ENCODE results near the gene UGT1A8. TPM values are rescaled to one million over a fixed set of nuclear protein-coding genes. Genes with fewer than 3 reads are reported as not detected.
"Not testable (repeated sequence)": the region's sequence is repeated elsewhere in the genome, so short reads cannot be mapped to it uniquely, and the experiment has no call there.

UGT1A8 gene
- total RNA-seq, 5 donors from 2014 or later (not counting 1 experiment from before 2014, with no cell fraction given), result not detected

DNA sequence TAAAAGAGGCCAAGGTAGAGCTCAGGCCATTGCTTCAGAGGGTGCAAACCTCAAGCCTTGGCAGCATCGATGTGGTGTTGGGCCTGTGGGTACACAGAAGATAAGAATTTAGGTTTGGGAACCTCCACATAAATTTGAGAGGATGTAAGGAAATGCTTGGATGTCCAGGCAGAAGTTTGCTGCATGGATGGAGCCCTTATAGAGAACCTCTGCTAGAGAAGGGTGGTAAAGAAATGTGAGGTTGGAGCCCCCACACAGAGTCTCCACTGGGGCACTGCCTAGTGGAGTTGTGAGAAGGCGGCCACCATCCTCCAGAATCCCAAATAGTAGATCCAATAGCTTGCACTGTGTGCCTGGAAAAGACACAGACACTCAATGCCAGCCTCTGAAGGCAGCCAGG lies 133.3 kb downstream of the UGT1A8 start:
- H3K4me3 Mint-ChIP-seq; ATAC-seq (replicated peaks in 1 of 4); DNase-seq; H3K4me3 ChIP-seq (ENCODE audit: control insufficient read depth in 1 of 2, extremely low read depth in 1 of 2, low read length in 1 of 2); H3K27ac Mint-ChIP-seq; CTCF ChIA-PET; H3K36me3 Mint-ChIP-seq; H3K4me1 ChIP-seq (ENCODE audit: control insufficient read depth in 1 of 2, extremely low read depth in 1 of 2, insufficient read depth in 2 of 2, low read length in 2 of 2); H3K9me3 ChIP-seq; POLR2A ChIA-PET; H3K27ac ChIP-seq (ENCODE audit: low read length); H3K4me1 Mint-ChIP-seq; H3K36me3 ChIP-seq (ENCODE audit: control insufficient read depth in 2 of 2, extremely low read depth in 1 of 2, insufficient read depth in 1 of 2, low read length in 1 of 2): not testable (repeated sequence)
- peaks cover 0 to 14% of the 10 kb centered on the region in 2 experiments for H3K27me3 ChIP-seq (replicated peaks in 1 of 2; ENCODE audit: control insufficient read depth in 2 of 2, extremely low read depth in 1 of 2, insufficient read depth in 2 of 2, low read length in 1 of 2)
- Mint-ChIP-seq H3K27me3 (peaks cover 36 to 39% of the 10 kb centered on the region in 2 donors), H3K9me3 (peaks cover 7 to 19% (median 8%) of the 10 kb centered on the region in 3 donors)
- WGBS (ENCODE audit: insufficient coverage), result 80% methylated on average over 1 of the region's 2 CpGs

DNA sequence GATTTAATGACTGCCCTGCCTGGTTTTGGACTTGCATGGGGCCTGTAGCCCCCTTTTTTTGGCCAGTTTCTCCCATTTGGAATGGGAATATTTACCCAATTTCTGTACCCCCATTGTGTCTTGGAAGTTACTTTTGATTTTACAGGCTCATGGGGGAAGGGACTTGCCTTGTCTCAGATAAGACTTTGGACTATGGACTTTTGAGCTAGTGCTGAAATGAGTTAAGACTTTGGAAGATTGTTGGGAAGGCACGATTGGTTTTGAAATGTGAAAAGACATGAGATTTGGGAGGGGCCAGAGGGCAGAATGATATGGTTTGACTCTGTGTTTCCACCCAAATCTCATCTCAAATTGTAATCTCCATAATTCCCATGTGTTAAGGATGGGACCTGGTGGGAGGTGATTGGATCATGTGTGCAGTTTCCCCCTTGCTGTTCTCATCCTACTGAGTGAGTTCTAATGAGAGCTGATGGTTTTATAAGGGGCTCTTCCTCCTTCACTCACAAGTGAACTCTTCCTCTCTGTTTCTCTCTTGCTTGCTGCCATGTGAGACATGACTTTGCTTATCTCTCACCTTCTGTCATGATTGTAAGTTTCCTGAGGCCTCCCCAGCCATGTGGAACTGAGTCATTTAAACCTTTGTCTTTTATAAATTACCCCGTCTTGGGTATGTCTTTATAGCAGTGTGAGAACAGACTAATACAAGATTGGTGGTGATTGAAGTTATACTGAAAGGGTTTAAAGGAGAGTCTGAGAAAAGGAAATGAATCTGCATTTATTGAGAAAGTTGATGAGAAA lies 134.0 kb downstream of the UGT1A8 start:
- H3K4me3 ChIP-seq (ENCODE audit: control insufficient read depth in 1 of 2, extremely low read depth in 1 of 2, low read length in 1 of 2); H3K36me3 ChIP-seq (ENCODE audit: control insufficient read depth in 2 of 2, extremely low read depth in 1 of 2, insufficient read depth in 1 of 2, low read length in 1 of 2); H3K27ac ChIP-seq (ENCODE audit: low read length); DNase-seq; ATAC-seq (replicated peaks in 1 of 4); H3K4me1 Mint-ChIP-seq; CTCF ChIA-PET; H3K4me3 Mint-ChIP-seq; H3K27ac Mint-ChIP-seq; H3K4me1 ChIP-seq (ENCODE audit: control insufficient read depth in 1 of 2, extremely low read depth in 1 of 2, insufficient read depth in 2 of 2, low read length in 2 of 2); H3K9me3 ChIP-seq; H3K36me3 Mint-ChIP-seq; POLR2A ChIA-PET: not testable (repeated sequence)
- H3K9me3 Mint-ChIP-seq, result peaks cover 7 to 19% (median 8%) of the 10 kb centered on the region in 3 donors
- peaks cover 33 to 38% of the 10 kb centered on the region in 2 donors for H3K27me3 Mint-ChIP-seq
- WGBS (ENCODE audit: insufficient coverage), result 20% methylated on average over 1 of the region's 2 CpGs
- peaks cover 0 to 13% of the 10 kb centered on the region in 2 experiments for H3K27me3 ChIP-seq (replicated peaks in 1 of 2; ENCODE audit: control insufficient read depth in 2 of 2, extremely low read depth in 1 of 2, insufficient read depth in 2 of 2, low read length in 1 of 2)

DNA sequence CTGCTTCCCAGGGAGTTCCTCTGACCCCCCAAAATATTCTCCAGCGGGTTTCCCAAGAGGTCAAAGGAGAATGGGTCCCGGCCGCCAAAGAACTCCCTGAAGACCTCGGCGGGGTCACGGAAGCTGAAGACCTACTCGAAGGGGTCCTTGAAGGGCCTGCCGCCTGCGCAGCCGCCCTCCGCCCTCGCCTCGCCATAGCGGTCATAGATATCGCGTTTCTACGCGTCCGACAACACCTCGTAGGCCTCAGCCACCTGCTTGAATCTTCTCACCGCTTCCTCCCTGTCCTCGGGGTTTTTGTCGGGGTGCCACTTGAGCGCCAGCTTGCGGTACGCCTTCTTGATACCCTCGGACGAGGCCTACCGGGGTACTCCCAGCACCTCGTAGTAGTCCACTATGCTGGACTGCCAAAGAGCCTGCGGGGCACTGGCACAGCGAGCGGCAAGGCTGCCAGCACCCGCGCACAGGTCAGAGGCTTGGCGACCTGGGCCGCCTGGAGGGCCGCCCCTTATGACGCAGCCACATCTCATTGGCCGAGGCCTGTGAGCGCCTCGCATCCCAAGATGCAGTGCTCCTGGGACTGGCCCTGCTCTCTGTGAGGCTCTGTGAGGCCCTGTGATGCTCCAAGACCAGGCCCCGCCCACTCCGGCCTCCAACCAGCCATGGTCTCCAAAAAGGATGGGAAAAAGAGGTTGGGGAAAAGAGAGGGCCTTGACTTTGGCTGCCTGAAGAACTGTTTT lies 137.6 kb downstream of the UGT1A8 start:
- no peak overlapping the region for H3K4me3 ChIP-seq (ENCODE audit: control insufficient read depth in 1 of 2, extremely low read depth in 1 of 2, low read length in 1 of 2)
- ATAC-seq (replicated peaks in 1 of 4) (no peak), DNase-seq (no peak)
- Mint-ChIP-seq H3K4me3 (no peak overlapping the region), H3K9me3 (peaks cover 2 to 15% (median 6%) of the 10 kb centered on the region in 3 donors), H3K27ac (no peak overlapping the region), H3K4me1 (no peaks in the 10 kb centered on the region), H3K27me3 (peaks cover 7 to 14% of the 10 kb centered on the region in 2 donors), H3K36me3 (no peaks in the 10 kb centered on the region)
- ChIA-PET CTCF (no interaction called here), POLR2A (no interaction called here)
- no peak overlapping the region for H3K27ac ChIP-seq (ENCODE audit: low read length)
- H3K36me3 ChIP-seq (ENCODE audit: control insufficient read depth in 2 of 2, extremely low read depth in 1 of 2, insufficient read depth in 1 of 2, low read length in 1 of 2), result no peaks in the 10 kb centered on the region
- no peaks in the 10 kb centered on the region for H3K9me3 ChIP-seq
- peaks cover 0 to 6% of the 10 kb centered on the region in 2 experiments for H3K27me3 ChIP-seq (replicated peaks in 1 of 2; ENCODE audit: control insufficient read depth in 2 of 2, extremely low read depth in 1 of 2, insufficient read depth in 2 of 2, low read length in 1 of 2)
- WGBS (ENCODE audit: insufficient coverage), result 91% methylated on average over 35 of the region's 44 CpGs
- H3K4me1 ChIP-seq (ENCODE audit: control insufficient read depth in 1 of 2, extremely low read depth in 1 of 2, insufficient read depth in 2 of 2, low read length in 2 of 2), result no peaks in the 10 kb centered on the region

DNA sequence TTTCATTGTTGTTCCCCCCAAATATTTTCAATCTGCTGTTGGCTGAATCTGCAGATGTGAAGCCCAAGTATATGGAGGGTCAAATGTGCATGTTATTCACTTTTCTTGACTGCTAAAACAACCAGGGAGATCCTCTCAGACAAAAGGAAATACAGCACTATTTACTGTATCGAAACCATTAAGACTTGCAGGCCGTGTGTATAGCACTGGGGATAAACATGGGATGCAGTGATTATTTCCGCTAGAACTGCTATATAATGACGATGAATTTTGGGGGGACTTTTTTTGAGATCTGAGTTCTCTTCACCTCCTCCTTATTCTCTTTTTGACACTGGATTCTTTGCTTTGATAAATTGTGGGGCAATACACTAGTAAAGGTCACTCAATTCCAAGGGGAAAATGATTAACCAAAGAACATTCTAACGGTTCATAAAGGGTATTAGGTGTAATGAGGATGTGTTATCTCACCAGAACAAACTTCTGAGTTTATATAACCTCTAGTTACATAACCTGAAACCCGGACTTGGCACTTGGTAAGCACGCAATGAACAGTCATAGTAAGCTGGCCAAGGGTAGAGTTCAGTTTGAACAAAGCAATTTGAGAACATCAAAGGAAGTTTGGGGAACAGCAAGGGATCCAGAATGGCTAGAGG lies 139.1 kb downstream of the UGT1A8 start:
- Mint-ChIP-seq H3K4me3 (no peak overlapping the region), H3K27ac (no peak overlapping the region), H3K9me3 (peaks cover 0 to 4% (median 3%) of the 10 kb centered on the region in 3 donors), H3K27me3 (peaks cover 0 to 14% of the 10 kb centered on the region in 2 donors), H3K4me1 (no peaks in the 10 kb centered on the region), H3K36me3 (no peaks in the 10 kb centered on the region)
- no peaks in the 10 kb centered on the region for H3K9me3 ChIP-seq
- peaks cover 0 to 2% of the 10 kb centered on the region in 2 experiments for H3K27me3 ChIP-seq (replicated peaks in 1 of 2; ENCODE audit: control insufficient read depth in 2 of 2, extremely low read depth in 1 of 2, insufficient read depth in 2 of 2, low read length in 1 of 2)
- WGBS (ENCODE audit: insufficient coverage), result 83% methylated on average over 1 of the region's 7 CpGs
- H3K36me3 ChIP-seq (ENCODE audit: control insufficient read depth in 2 of 2, extremely low read depth in 1 of 2, insufficient read depth in 1 of 2, low read length in 1 of 2), result no peaks in the 10 kb centered on the region
- no peaks in the 10 kb centered on the region for H3K4me1 ChIP-seq (ENCODE audit: control insufficient read depth in 1 of 2, extremely low read depth in 1 of 2, insufficient read depth in 2 of 2, low read length in 2 of 2)
- ATAC-seq (replicated peaks in 1 of 4) (no peak), DNase-seq (no peak)
- H3K4me3 ChIP-seq (ENCODE audit: control insufficient read depth in 1 of 2, extremely low read depth in 1 of 2, low read length in 1 of 2), result no peak overlapping the region
- POLR2A ChIA-PET, result no interaction called here
- CTCF ChIA-PET, result no interaction called here
- H3K27ac ChIP-seq (ENCODE audit: low read length), result no peak overlapping the region

DNA sequence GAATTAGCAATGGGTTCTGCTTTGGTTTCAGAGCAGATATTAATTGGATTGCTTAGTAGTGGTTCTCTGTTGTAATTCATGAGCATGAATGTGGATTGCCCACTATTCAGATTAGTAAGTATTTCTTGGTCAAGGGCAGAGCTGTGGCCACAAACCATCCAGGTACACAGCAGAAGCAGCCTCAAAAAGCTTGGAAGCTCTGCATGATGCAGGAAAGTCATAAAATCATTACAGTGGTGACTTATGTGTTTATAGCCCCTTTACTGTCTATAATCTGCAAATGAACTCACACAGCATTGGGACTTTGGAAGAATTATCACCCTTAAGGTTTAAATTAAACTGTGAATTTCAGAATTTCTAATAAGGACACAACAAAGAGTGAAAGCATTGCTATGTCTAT lies 140.7 kb downstream of the UGT1A8 start:
- Mint-ChIP-seq H3K4me1 (no peaks in the 10 kb centered on the region), H3K36me3 (no peaks in the 10 kb centered on the region), H3K4me3 (no peak overlapping the region), H3K27ac (no peak overlapping the region), H3K27me3 (peaks cover 0 to 8% of the 10 kb centered on the region in 2 donors), H3K9me3 (no peaks in the 10 kb centered on the region)
- Histone ChIP-seq H3K36me3 (ENCODE audit: control insufficient read depth in 2 of 2, extremely low read depth in 1 of 2, insufficient read depth in 1 of 2, low read length in 1 of 2) (no peaks in the 10 kb centered on the region), H3K27ac (ENCODE audit: low read length) (no peak overlapping the region), H3K9me3 (no peaks in the 10 kb centered on the region), H3K27me3 (replicated peaks in 1 of 2; ENCODE audit: control insufficient read depth in 2 of 2, extremely low read depth in 1 of 2, insufficient read depth in 2 of 2, low read length in 1 of 2) (peaks cover 0 to 2% of the 10 kb centered on the region in 2 experiments), H3K4me1 (ENCODE audit: control insufficient read depth in 1 of 2, extremely low read depth in 1 of 2, insufficient read depth in 2 of 2, low read length in 2 of 2) (no peaks in the 10 kb centered on the region), H3K4me3 (ENCODE audit: control insufficient read depth in 1 of 2, extremely low read depth in 1 of 2, low read length in 1 of 2) (no peak overlapping the region)
- DNase-seq, result no peak
- no peak for ATAC-seq (replicated peaks in 1 of 4)
- POLR2A ChIA-PET, result no interaction called here
- CTCF ChIA-PET, result no interaction called here

DNA sequence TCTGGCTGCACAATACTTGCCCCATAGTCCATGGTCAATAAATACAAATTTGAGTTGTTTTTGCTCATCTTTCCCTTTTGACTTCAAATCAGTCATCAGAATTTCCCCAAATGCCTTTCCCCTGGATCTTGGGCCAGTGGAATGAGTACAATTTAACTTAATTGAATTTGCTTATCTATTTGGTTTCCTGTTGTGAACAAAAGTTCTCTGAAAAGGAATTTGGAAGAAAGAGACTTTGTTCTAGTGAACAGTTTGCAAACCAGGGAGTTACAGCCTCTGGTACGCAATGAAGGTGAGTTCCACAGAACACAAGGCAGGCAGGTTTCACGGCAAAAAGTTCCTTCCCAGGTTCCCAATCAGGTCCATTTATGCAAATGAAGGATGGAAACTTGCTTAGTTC lies 141.4 kb downstream of the UGT1A8 start:
- Mint-ChIP-seq H3K27me3 (peaks cover 5 to 14% of the 10 kb centered on the region in 2 donors), H3K4me1 (no peaks in the 10 kb centered on the region), H3K36me3 (no peaks in the 10 kb centered on the region), H3K9me3 (no peaks in the 10 kb centered on the region), H3K27ac (no peak overlapping the region), H3K4me3 (no peak overlapping the region)
- Histone ChIP-seq H3K9me3 (no peaks in the 10 kb centered on the region), H3K4me3 (ENCODE audit: control insufficient read depth in 1 of 2, extremely low read depth in 1 of 2, low read length in 1 of 2) (no peak overlapping the region), H3K27ac (ENCODE audit: low read length) (no peak overlapping the region), H3K36me3 (ENCODE audit: control insufficient read depth in 2 of 2, extremely low read depth in 1 of 2, insufficient read depth in 1 of 2, low read length in 1 of 2) (no peaks in the 10 kb centered on the region), H3K4me1 (ENCODE audit: control insufficient read depth in 1 of 2, extremely low read depth in 1 of 2, insufficient read depth in 2 of 2, low read length in 2 of 2) (no peaks in the 10 kb centered on the region), H3K27me3 (replicated peaks in 1 of 2; ENCODE audit: control insufficient read depth in 2 of 2, extremely low read depth in 1 of 2, insufficient read depth in 2 of 2, low read length in 1 of 2) (peaks cover 0 to 2% of the 10 kb centered on the region in 2 experiments)
- no CpG with 5 or more reads among the region's 2 CpGs for WGBS (ENCODE audit: insufficient coverage)
- ChIA-PET POLR2A (no interaction called here), CTCF (no interaction called here)
- DNase-seq (no peak), ATAC-seq (replicated peaks in 1 of 4) (no peak)

All from T-cell (primary cell).